HG02973 (cell line): ENCODE data around the gene PLA2G6.
"Not testable (repeated sequence)": the region's sequence is repeated elsewhere in the genome, so short reads cannot be mapped to it uniquely, and the experiment has no call there.

Source experiments
- ATAC-seq: cut with Tn5 transposase; IDR thresholded peaks from one replicate; pipeline ENCODE4 v1.9.1; 2021; ENCODE audit warnings: moderate library complexity; ENCODE audit not compliant: unreplicated experiment

PLA2G6 gene

GRCh38 chr22:38086942-38087341 lies 94.7 kb downstream of the PLA2G6 start:
- no peak for ATAC-seq

GRCh38 chr22:38086001-38086845 lies 95.4 kb downstream of the PLA2G6 start:
- ATAC-seq = no peak

- ATAC-seq = no peak
These were observed 96.1 kb downstream of the PLA2G6 start for GRCh38 chr22:38085501-38085900.

GRCh38 chr22:38085056-38085455 lies 96.6 kb downstream of the PLA2G6 start:
- no peak for ATAC-seq

- no peak for ATAC-seq
These were observed 97.5 kb downstream of the PLA2G6 start, which contains the start of gene SLC16A8 for GRCh38 chr22:38083931-38084631. SLC16A8 (minus strand) TSS chr22:38084184; CDS start chr22:38082873, 1,311 bp downstream.

GRCh38 chr22:38082986-38083710 lies 98.5 kb downstream of the PLA2G6 start:
- no peak for ATAC-seq

GRCh38 chr22:38081941-38082828 lies 99.4 kb downstream of the PLA2G6 start:
- ATAC-seq = no peak

- ATAC-seq = no peak
These were observed 100.0 kb downstream of the PLA2G6 start for GRCh38 chr22:38081636-38081940.

GRCh38 chr22:38080850-38081635 lies 100.6 kb downstream of the PLA2G6 start:
- ATAC-seq = no peak

GRCh38 chr22:38080474-38080849 lies 101.2 kb downstream of the PLA2G6 start:
- no peak for ATAC-seq

GRCh38 chr22:38079804-38080203 lies 101.8 kb downstream of the PLA2G6 start:
- ATAC-seq = no peak

GRCh38 chr22:38079208-38079607 lies 102.4 kb downstream of the PLA2G6 start:
- not testable (repeated sequence) for ATAC-seq

GRCh38 chr22:38078046-38078840 lies 103.4 kb downstream of the PLA2G6 start:
- ATAC-seq = no peak

- ATAC-seq = no peak
These were observed 104.0 kb downstream of the PLA2G6 start for GRCh38 chr22:38077595-38077994.

- no peak for ATAC-seq
These were observed 104.5 kb downstream of the PLA2G6 start for GRCh38 chr22:38077096-38077495.

- no peak for ATAC-seq
These were observed 105.7 kb downstream of the PLA2G6 start for GRCh38 chr22:38075961-38076360.

GRCh38 chr22:38075105-38075825 lies 106.4 kb downstream of the PLA2G6 start:
- no peak for ATAC-seq
